ENCODE results near the gene NSD1.

GRCh38 chr5:177271113-177271512 lies 137.5 kb downstream of the NSD1 start:
- TF ChIP-seq CTCF (IDR thresholded peaks at IDR 0.05 in 2 of 3, conservative IDR thresholded peaks at IDR 0.05 in 1 of 3; ENCODE audit: control insufficient read depth in 2 of 3, extremely low read depth in 1 of 3, insufficient read depth in 1 of 3, low read depth in 3 of 3, low read length in 3 of 3) (no peak), ZBED1 (IDR thresholded peaks at IDR 0.05; ENCODE audit: borderline replicate concordance) (no peak), E2F4 (IDR thresholded peaks at IDR 0.05; ENCODE audit: low read depth, low read length) (no peak), JUND (IDR thresholded peaks at IDR 0.05; ENCODE audit: low read depth, low read length) (no peak), EP300 (IDR thresholded peaks at IDR 0.05; ENCODE audit: borderline replicate concordance in 1 of 2, control insufficient read depth in 1 of 2, low read depth in 2 of 2, low read length in 2 of 2) (no peak), SMARCA5 (IDR thresholded peaks at IDR 0.05) (no peak)
